ENCODE results near the gene ANKRD36.
"Not testable (repeated sequence)": the region's sequence is repeated elsewhere in the genome, so short reads cannot be mapped to it uniquely, and the experiment has no call there.

ANKRD36 gene

GRCh38 chr2:97113882-97114255, 916 bp downstream of the ANKRD36 start:
- DNase-seq (ENCODE audit: low spot score): not testable (repeated sequence)

DNA sequence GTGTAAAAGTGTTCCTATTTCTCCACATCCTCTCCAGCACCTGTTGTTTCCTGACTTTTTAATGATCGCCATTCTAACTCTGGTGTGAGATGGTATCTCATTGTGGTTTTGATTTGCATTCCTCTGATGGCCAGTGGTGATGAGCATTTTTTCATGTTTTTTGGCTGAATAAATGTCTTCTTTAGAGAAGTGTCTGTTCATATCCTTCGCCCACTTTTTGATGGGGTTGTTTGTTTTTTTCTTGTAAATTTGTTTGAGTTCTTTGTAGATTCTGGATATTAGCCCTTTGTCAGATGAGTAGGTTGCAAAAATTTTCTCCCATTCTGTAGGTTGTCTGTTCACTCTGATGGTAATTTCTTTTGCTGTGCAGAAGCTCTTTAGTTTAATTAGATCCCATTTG, 16.1 kb downstream of the ANKRD36 start:
- not testable (repeated sequence) for DNase-seq (ENCODE audit: low spot score)

GRCh38 chr2:97144016-97144415, 31.1 kb downstream of the ANKRD36 start:
- DNase-seq (ENCODE audit: low spot score): not testable (repeated sequence)

GRCh38 chr2:97166548-97166947, 53.6 kb downstream of the ANKRD36 start:
- DNase-seq (ENCODE audit: low spot score): not testable (repeated sequence)

GRCh38 chr2:97167938-97168337, 55.0 kb downstream of the ANKRD36 start:
- not testable (repeated sequence) for DNase-seq (ENCODE audit: low spot score)

DNA sequence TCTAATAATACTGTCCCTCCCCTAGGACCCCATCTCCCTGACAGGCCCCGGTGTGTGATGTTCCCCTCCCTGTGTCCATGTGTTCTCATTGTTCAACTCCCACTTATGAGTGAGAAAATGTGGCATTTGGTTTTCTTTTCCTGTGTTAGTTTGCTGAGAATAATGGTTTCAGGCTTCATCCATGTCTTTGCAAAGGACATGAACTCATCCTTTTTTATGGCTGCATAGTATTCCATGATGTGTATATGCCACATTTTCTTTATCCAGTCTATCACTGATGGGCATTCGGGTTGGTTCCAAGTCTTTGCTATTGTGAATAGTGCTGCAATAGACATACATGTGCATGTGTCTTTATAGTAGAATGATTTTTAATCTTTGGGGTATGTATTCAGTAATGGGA, 55.6 kb downstream of the ANKRD36 start:
- not testable (repeated sequence) for DNase-seq (ENCODE audit: low spot score)

- DNase-seq (ENCODE audit: low spot score): not testable (repeated sequence)
Observed at GRCh38 chr2:97180391-97180790, 67.4 kb downstream of the ANKRD36 start.

DNA sequence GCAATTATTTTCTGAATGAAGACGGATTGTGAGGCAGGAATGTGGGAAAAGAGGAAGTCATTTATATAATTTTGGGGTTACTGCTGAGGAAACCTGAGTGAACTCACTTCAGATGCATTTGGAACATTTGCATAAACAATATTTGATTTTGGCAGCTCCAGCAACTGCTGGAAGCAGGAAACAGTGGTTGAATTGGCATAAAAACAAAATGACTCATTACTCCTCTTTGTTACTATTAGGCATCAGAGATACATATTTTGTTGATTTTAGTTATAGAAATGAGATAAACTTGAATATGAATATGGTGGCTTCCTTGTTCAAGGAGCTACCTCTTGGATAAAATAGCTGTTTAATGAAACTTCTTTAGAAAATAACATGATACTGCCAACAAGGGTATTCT, 82.4 kb downstream of the ANKRD36 start:
- DNase-seq (ENCODE audit: low spot score): not testable (repeated sequence)

DNA sequence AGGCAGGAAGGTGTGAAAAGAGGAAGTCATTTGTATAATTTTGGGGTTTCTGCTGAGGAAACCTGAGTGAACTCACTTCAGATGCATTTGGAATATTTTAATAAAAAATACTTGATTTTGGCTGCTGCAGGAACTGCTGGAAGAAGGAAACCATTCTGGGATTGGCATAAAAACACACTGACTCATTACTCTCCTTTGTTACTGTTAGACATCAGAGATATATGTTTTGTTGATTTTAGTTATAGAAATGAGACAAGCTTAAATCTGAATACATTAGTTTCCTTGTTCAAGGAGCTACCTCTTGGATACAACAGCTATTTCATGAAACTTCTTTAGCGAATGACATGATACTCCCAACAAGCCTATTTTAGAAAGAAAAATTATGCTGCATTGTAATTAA, 84.3 kb downstream of the ANKRD36 start:
- not testable (repeated sequence) for DNase-seq (ENCODE audit: low spot score)

- DNase-seq (ENCODE audit: low spot score): not testable (repeated sequence)
Observed at GRCh38 chr2:97200887-97201286, 87.9 kb downstream of the ANKRD36 start.

DNA sequence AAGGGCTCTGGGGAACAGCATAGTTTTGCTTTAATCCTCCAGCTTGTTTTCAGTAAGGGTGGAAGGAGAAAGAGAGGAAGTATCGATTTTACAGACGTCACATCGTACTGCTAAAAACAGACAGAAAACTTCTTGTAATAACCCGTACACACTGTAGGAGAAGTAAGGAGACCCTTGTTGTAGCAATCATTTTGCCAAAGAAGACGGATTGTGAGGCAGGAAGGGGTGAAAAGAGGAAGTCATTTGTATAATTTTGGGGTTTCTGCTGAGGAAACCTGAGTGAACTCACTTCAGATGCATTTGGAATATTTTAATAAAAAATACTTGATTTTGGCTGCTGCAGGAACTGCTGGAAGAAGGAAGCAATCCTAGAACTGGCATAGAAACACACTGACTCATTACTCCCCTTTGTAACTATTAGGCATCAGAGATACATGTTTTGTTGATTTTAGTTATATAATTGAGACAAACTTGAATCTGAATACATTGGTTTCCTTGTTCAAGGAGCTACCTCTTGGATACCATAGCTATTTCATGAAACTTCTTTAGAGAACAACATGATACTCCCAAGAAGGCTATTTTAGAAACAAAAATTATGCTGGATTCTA, 89.8 kb downstream of the ANKRD36 start:
- DNase-seq (ENCODE audit: low spot score): not testable (repeated sequence)

GRCh38 chr2:97210325-97210724, 97.4 kb downstream of the ANKRD36 start:
- DNase-seq (ENCODE audit: low spot score): no peak

DNA sequence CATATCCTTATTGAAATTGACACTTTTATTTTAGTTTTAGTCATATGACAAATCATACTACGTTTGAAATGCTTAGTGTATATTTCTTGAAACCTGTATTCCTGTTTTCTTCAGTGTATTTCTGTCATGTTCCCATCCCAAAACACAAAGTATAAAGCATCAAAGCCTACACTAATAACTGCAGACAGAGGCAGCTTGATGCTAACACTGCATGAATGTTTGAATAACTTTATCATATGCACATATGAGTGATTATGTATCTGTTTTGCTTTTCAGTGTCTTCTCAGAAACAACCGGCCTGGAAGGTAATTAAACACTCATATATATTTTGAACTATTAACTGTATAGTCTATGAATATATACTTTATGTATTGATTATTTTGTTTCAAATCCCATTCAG, 102.1 kb downstream of the ANKRD36 start:
- not testable (repeated sequence) for DNase-seq (ENCODE audit: low spot score)

DNA sequence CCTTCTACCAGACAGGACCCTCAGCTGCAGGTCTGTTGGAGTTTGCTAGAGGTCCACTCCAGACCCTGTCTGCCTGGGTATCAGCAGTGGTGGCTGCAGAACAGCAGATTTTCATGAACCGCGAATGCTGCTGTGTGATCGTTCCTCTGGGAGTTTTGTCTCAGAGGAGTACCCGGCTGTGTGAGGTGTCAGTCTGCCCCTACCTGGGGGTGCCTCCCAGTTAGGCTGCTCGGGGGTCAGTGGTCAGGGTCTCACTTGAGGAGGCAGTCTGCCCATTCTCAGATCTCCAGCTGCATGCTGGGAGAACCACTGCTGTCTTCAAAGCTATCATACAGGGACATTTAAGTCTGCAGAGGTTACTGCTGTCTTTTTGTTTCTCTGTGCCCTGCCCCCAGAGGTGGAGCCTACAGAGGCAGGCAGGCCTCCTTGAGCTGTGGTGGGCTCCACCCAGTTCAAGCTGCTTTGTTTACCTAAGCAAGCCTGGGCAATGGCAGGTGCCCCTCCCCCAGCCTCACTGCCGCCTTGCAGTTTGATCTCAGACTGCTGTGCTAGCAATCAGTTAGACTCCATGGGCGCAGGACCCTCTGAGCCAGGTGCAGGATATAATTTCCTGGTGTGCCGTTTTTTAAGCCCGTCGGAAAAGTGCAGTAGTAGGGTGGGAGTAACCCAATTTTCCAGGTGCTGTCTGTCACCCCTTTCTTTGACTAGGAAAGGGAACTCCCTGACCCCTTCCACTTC, 118.1 kb downstream of the ANKRD36 start:
- DNase-seq (ENCODE audit: low spot score): not testable (repeated sequence)

DNA sequence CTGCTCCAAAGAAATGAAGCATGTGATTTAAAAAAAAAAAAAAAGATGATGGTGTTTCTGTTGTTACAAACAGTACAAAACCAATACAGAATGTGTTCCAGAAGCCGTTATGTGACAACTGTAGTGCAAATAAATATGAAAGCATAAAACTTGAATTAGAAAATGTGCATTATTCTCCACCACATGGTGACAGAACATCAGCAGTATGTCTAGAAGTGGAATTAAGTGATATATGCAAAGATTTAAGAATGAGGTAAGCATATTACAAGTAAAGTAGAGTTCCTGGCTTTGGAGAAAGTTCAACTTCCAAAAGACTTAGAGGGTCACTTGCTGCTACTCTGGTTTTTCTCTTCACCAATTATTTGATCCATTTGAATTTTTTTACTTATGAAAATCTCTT, 120.0 kb downstream of the ANKRD36 start:
- DNase-seq (ENCODE audit: low spot score): not testable (repeated sequence)

DNA sequence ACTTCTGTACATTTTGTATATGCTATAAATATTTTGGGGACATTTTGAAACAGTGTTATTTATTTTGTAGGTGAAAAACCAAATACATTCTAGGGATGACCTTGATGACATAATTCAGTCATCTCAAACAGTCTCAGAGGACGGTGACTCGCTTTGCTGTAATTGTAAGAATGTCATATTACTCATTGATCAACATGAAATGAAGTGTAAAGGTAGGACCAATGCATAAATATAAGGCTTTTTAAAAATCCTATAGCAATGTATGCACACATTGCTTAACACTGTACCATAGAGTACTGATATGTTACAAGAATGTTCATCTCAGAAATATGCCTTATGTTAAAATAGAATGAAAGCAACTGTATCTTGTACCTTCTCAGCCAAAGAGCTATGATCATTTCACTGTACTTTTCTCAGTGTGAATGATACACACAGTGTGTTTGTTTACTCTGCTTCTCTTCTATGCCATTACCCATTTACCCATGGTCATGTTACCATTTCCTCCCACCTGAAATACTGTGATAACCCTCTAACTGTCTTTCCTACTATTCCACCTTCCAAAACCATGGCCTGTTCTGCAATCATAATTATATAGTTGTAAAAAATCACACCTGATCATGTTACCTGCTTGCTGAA, 120.8 kb downstream of the ANKRD36 start:
- DNase-seq (ENCODE audit: low spot score): not testable (repeated sequence)

DNA sequence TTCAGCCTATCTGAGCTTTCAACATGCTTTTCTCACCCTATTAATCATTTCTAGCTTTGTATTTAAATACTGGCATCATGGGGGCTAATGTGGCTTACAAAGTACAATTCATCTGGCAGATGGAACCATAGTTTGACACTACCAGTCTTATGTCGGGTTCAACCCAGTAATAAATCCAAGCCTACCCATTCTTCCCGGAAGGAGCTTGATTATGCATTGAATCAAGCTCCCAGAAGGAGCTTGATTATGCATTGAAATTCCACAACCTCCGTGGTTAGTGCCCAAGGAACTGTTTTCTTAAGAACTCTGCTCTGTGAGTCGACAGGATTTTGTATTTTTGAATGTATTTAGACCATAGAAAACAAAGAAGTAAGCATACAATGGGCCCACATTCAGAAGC, 148.2 kb downstream of the ANKRD36 start:
- not testable (repeated sequence) for DNase-seq (ENCODE audit: low spot score)

DNA sequence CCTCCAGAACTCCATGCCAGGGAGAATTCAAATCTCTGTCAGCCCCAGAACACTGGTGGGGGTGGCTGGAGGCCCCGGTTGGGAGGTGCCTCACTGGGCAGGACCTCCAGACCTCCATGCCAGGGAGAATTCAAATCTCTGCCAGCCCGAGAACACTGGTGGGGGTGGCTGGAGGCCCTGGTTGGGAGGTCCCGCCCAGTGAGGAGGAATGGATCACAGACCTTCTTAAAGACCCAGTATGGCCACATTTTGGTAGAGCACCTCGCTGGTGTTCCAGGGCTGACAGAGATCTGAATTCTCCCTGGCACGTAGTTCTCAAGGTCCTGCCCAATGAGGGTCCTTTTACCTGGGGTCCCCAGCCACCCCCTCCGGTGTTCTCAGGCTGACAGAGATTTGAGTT, 153.5 kb downstream of the ANKRD36 start:
- DNase-seq (ENCODE audit: low spot score): not testable (repeated sequence)

DNA sequence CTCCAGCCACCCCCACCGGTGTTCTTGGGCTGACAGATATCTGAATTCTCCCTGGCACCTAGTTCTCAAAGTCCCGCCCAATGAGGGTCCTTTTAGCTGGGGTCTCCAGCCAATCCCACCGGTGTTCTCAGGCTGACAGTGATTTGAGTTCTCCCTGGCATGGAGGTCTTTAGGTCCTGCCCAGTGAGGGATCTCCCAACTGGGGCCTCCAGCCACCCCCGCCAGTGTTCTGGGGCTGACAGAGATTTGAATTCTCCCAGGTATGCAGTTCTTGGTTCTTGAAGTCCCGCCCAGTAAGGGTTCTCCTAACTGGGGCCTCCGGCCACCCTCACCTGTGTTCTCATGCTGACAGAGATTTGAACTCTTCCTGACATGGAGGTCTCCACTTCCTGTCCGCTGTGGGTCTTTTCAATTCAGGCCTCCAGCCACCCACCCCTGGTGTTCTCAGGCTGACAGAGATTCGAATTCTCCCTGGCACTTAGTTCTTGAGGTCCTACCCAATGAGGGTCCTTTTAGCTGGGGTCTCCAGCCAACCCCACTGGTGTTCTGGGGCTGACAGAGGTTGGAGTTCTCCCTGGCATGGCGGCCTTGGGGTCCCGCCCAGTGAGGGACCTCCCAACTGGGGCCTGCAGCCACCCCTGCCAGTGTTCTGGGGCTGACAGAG, 154.6 kb downstream of the ANKRD36 start:
- DNase-seq (ENCODE audit: low spot score): no peak

GRCh38 chr2:97268075-97268591, 155.2 kb downstream of the ANKRD36 start:
- not testable (repeated sequence) for DNase-seq (ENCODE audit: low spot score)

DNA sequence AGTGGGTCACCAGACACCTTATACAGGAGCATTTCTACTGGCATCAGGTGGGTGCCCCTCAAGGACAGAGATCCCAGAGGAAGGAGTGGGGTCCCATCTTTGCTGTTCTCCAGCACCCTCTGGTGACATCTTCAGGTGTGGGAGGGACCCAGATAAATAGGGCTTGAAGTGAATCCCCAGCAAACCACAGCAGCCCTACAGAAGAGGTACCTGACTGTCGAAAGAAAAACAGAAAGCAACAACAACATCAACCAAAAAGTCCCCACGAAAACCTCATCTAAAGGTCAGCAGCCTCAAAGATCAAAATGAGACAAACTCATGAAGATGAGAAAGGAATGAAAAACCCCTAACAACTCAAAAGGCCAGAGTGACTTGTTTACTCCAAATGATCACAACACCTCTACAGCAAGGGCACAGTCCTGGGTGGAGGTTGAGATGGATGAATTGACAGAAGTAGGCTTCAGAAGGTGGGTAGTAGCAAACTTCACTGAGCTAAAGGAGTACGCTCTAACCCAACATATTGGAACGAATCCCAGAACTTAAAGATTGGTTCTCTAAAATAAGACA, 163.4 kb downstream of the ANKRD36 start:
- not testable (repeated sequence) for DNase-seq (ENCODE audit: low spot score)

DNA sequence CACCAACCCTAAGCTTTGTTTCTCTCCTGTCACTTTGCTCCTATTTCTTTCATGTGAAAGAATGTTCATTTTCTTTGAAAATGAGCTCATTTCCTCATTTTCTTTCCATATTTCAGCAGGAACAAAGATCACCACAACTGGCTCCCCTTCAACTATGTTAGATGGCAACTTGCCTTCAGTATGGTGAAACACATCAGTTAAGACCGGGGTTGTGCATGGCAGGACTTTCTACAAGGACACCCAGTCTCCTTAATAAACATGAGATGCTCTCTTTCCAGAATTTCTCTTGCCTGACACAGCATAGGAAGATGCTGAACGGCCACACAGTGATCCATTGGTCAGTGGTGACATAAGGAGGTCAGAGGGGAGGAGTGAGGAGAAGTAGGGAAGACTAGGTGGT, 172.2 kb downstream of the ANKRD36 start:
- not testable (repeated sequence) for DNase-seq (ENCODE audit: low spot score)

Measured in hematopoietic multipotent progenitor cell treated with erythropoietin and hydrocortisone succinate and interleukin-3 and kit ligand, for 15 days (in vitro differentiated cells).